Activated gamma-delta T cell treated with Interleukin-2 at 50 U/mL for 16 hours (primary cell): ENCODE results near the gene NPPA.
"Not testable (repeated sequence)": the region's sequence is repeated elsewhere in the genome, so short reads cannot be mapped to it uniquely, and the experiment has no call there.

Experiments used
- DNase-seq: peaks from one replicate; pipeline ENCODE4 v3.0.0-alpha.2; 2020

NPPA gene

DNA sequence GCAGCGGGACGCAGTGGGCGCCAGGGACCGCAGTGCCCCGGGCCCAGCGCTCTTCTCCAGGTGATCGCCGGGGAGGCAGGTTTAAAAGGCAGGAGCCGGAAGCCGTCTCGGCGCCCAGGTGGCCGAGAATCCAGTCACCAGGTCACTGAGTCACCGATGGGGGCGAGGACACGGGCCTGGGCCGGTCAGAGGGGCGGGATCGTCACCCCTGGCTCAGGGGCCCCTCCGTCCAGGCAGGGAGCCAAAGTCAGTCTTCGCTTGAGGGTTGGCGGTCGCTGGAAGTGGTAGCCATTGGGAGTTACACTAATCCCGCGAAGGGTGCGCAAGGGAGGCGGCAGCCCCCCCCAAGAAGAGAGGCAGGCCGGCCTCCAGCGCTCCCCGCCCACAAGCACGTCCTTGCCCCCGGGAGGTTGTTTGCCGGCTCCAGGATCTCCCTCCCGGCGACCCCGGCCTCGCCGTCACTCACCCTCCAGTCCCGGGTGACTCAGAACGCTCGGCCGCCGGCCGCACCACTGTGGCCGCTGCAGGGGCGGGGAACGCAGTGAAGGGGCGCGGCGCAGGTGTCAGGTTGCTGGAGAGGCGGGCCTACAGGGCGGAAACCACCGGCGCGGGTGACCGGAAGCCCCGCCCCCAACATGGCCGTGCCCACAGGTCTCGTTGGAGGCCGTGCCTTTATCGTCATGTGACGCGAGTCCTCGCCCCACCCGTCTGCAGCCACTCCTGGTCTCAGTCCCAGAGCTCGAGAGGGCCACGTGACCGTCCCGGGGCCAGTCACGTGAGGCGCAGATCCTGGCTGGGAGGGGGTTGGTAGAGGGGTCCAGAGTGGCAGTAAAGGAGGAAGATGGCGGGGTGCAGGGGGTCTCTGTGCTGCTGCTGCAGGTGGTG is 41.9 kb downstream of the NPPA start, which contains the start of the genes CLCN6 and MTHFR:
Gene CLCN6 (plus strand): TSS at position 770 of the 885 bp plus-strand sequence. CDS start 72 bp downstream, at position 842.
Gene MTHFR (minus strand): TSS at position 543 of the 885 bp plus-strand sequence. CDS start 2,848 bp downstream, outside the sequence.
- DNase-seq, result peak; percentile 98

DNA sequence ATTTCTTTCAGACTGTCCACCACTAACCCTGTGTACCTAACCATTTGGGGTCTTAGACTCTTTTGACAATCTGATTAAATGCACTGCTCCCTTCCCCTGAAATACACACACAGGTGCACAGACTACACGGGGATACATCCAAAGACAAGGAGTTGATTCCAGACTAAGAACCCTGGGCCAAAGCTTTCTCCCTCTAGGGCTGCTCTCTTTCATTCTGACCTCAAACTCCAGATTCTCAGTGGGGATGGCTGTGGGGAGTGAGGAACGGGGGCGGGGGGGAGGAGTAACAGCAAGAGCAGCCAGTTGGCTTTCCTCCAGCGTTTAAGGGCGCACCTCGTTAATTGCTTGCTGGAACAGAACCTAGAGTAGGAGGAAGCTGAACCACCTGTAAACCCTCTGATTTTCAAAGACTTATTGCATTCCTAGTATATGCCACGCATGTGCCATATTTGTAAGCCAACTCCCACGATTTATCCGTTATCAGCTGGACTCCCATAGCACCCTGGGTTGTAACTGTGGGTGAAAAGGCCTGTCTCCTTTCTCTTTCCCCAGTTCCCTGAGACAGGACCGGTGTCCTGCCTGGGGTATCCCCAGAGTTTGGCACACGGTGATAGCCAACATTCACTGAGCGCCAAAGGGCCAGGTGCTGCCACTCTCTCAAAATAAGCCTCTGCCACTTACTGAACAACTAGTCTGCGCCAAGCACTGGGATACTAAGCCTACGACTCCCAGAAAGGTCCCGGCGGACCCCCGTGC is 42.7 kb downstream of the NPPA start:
- DNase-seq, result no peak

DNA sequence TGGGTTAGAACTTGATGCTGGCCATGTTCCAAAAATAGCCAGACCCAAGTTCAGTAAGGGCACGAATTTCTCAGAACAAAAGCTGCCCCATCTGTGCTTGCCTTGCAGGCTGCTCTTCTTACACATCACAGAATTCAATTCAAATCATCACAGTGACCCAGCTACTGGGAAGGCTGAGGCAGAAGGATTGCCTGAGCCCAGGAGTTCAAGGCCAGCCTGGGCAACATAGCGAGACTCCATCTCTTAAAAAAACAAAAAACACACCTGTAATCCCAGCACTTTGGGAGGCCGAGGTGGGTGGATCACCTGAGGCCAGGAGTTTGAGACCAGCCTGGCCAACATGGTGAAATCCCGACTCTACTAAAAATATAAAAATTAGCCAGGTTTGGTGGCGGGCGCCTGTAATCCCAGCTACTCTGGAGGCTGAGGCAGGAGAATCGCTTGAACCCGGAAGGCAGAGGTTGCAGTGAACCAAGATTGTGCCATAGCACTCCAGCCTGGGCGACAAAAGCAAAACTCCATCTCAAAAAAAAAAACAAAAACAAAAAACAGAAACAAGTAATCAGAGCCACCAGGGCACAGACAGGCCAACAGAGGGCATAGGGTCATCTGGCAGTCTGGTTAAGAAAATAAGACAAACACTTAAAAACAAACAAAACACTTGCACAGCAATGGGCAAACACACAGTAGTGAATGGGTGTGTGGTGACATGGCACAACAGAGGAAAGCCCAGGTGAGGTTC is 43.5 kb downstream of the NPPA start:
- DNase-seq, result not testable (repeated sequence)

DNA sequence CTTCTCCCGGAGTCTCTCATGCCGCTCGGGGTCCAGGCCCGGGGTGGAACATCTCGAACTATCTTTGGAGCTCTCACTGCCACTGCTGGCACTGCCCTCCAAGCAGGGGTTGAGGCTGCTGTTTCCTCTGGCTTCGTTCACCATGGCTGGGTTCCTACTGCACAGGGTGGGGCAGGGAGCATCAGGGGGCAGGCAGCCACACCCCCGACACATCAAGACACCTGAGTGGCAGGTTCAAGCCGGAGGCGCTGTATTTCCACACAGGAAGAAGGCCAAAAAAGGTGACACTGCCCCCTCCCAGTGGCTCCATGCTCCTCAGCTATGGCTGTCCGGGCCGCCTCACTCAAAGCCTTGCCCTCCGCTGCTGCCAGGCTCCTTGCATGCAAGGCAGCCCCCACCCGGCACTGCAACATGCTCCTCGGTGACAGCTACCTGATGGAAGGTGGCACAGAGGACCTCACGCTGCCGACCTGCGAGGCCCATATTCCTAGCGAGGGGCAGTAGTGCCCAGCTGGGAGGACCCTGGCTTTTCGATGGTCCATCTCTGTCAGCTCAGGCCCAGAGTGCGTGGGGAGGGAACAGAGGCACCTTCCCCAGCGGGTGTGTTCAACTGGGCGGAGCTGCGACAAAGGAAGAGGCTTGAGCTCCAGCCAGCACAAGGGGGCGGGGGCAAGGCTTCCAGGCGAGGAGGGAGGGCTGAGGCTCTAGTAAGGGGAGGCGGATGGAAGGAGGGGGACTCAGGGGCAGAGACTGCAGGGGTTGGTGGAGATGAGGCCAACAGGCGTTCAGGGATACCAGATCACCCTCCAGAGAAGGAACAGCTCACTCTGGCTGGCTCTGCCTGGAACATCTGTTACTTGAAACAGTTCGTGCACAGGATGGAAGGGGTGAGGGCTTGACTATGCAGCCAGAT is 44.4 kb downstream of the NPPA start:
- DNase-seq, result peak; percentile 76

DNA sequence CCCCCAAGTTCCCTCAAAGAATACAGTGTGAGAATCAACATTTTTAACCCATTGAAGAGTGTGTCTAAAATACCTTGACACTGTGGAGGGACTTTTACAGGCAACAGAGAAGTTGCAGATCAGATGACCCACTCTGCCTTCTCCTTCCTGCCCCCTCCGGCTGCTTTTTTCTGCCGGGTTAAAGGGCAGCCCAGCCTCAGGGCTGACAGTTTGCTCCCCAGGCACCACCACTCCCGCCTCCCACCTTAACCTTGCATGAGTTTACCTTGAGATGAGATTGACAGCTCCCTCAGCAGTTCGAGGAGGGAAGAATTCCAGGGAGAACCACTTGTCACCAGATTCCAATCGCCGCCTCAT is 45.0 kb downstream of the NPPA start:
- DNase-seq, result no peak

DNA sequence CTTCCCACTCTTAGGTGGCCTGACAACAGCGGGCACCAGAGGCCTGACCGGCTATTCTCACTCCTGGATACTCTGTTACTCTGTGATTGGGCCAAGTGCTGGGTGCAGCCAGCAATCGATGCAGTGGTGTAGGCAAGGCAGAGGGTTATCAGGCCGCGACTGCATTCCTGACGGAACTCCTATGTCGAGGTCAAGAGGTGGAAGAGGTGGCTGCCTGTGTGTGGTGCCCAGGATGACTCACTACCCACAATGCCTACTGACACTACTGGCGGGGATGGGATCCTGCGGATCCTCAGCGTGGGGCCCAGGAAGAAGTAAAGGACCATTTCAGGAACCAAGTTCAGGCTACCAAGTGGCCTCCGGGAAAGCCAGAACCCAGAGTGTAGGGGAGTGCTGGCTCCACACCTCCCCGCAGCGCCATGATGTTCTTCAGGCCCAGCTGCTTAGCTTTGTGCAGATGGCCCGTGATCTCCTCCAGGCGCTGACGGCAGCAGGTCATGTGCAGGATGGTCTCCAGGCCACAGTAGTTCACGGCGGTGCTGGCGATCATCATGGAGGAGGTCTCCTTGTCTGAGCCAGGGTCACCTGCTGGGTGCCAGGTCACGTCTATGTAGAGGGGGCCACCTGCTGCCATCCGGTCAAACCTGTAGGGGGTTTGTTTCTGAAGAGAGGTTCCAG is 46.7 kb downstream of the NPPA start:
- no peak for DNase-seq

DNA sequence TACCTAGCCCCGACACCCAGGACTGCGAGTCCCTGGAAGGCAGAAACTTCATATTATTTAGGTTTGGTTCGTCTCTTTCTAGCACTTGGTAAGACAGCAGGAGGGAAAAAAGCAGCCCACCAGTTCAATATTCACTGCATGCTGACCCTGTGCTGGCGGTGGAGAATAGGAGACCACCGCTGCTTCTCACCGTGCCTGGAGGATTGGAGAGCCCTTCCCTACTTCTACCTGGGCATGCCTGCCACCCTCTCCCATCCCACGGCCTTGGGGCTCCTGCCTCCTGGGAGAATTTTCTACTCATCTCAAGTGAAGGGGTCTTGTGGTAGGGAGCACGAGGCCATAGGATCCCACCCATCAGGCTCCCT is 47.2 kb downstream of the NPPA start:
- no peak for DNase-seq

DNA sequence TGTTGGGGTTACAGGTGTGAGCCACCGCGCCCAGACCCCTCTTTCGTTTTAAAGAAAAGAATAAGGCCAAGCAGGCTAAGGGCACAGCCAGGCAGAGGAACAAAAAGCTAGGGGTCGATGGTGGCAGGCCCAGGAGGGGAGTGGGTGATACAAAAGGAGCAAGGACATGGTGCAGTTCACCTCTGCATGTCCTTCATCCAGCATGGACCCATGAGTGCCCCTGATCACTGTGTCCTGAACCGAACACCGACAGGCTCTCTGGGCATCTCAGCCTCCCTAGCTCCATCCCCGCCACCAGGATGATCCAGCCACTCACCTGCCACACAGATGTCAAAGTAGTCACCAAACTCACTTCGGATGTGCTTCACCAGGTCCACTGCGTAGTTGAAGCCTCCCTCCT is 47.7 kb downstream of the NPPA start:
- DNase-seq, result no peak

DNA sequence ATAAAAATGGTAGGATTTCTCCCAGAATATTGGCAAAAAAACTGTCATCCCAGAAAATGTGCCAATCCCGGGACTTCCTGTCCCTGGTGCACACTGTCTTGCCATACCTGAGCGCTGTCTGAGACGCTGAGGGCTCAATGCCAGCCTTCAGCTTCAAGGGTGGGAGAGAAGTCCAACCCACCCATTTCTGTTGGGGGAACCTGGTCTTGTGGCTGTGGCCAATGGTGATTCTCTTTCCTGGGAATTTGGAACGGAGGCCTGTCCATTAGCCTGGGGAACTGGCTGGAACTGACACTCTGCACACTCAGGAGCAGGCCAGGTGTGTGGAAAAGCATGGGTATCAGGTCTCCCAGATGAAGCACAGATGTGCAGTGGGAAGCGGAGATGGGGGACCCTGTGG is 48.5 kb downstream of the NPPA start:
- no peak for DNase-seq

DNA sequence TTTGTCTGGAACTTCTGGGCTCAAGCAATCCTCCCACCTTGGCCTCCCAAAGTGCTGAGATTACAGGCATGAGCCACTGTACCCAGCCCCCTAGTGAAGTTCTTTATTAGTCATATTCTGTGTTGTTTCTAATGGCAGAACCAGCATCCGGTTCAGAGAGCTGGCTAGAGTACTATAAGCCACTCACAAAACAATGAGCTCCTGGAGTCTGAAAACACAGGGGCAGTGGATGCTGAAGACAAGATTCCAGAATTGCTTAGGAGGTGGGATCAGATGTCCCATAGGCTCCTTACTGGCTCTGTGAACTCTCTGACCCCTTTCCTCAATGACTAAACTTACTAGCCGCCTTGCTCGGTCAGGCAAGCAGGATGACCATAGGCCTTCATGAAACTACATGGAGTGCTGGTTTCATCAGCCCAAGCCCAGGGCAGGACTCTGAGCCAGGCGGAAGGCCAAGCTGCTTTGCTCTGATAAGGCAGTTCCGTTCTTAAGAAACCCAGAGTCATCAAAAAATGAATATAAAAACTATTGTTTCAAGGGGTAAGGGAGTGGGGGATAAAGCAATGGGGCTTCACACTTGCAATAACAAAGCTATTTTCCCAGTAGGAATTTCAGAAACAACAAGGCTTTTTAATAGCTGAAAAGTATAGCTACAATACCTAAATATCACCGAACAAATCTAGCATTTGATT is 49.9 kb downstream of the NPPA start:
- no peak for DNase-seq

DNA sequence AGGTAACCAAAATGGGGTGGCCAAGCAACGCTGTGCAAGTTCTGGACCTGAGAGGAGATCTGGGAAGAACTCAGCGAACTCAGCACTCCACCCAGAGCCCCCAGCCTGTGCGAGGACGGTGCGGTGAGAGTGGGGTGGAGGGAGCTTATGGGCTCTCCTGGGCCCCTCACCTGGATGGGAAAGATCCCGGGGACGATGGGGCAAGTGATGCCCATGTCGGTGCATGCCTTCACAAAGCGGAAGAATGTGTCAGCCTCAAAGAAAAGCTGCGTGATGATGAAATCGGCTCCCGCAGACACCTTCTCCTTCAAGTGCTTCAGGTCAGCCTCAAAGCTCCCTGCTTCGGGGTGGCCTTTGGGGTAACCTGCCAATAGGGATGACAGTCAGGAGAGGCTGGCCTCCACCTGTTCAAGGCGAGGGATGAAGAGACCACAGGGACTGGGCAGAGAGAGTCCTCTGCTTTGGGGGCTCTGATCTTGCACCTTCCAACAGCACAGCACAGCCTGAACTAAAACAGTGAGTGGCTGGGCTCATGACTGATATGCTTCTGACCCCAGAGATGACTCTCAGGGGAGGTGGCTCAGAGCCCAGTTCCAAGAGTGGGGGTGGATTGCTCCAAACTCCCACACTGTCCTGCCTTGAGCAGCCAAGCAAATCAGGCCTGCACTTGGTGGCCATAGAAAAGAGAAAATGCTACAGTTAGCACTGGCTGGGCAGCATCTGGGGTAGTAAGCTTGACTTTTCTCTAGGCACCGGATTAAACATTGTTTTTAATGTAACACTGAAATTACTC is 51.4 kb downstream of the NPPA start:
- DNase-seq, result no peak
